ENCODE measurements around the gene HCN1. TPM values are rescaled to one million over a fixed set of nuclear protein-coding genes. Genes with fewer than 3 reads are reported as not detected.
"Not testable (repeated sequence)": the region's sequence is repeated elsewhere in the genome, so short reads cannot be mapped to it uniquely, and the experiment has no call there.

HCN1 gene
- total RNA-seq, 4 donors from 2014 or later, result not detected

DNA sequence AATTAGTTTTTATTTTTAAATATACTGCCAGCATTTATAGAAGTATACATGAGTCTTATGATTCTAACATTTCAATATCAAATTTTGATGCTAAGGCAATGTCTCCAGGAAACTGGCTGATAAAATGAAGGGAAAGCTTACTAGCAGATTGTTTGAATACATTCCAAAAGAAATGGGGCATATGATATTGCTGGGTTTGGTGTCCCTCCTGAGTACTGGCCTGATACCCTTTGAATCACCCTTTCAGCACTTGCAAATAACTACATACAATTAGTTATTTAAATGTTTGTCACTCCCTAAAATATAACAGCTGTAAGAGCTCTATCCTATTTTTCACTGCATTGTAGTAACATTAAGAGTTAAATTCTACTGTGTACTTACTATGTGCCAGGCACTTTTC is 360.8 kb downstream of the HCN1 start:
- H3K4me3 ChIP-seq, result no peak overlapping the region
- DNase-seq, result no peak
- no peak overlapping the region for H3K27ac ChIP-seq
- H3K36me3 ChIP-seq, result no peaks in the 10 kb centered on the region
- H3K9me3 ChIP-seq, result no peaks in the 10 kb centered on the region
- no peaks in the 10 kb centered on the region for H3K4me1 ChIP-seq
- no peak for TF ChIP-seq POLR2A (IDR thresholded peaks at IDR 0.05)
- TF ChIP-seq, protein P1, sequence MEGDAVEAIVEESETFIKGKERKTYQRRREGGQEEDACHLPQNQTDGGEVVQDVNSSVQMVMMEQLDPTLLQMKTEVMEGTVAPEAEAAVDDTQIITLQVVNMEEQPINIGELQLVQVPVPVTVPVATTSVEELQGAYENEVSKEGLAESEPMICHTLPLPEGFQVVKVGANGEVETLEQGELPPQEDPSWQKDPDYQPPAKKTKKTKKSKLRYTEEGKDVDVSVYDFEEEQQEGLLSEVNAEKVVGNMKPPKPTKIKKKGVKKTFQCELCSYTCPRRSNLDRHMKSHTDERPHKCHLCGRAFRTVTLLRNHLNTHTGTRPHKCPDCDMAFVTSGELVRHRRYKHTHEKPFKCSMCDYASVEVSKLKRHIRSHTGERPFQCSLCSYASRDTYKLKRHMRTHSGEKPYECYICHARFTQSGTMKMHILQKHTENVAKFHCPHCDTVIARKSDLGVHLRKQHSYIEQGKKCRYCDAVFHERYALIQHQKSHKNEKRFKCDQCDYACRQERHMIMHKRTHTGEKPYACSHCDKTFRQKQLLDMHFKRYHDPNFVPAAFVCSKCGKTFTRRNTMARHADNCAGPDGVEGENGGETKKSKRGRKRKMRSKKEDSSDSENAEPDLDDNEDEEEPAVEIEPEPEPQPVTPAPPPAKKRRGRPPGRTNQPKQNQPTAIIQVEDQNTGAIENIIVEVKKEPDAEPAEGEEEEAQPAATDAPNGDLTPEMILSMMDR (IDR thresholded peaks at IDR 0.05), result no peak
- H3K27me3 ChIP-seq, result no peaks in the 10 kb centered on the region

GRCh38 chr5:45334939-45335338 is 361.2 kb downstream of the HCN1 start:
- Histone ChIP-seq H3K9me3 (no peaks in the 10 kb centered on the region), H3K4me3 (no peak overlapping the region), H3K36me3 (no peaks in the 10 kb centered on the region), H3K27ac (no peak overlapping the region), H3K4me1 (no peaks in the 10 kb centered on the region), H3K27me3 (no peaks in the 10 kb centered on the region)
- DNase-seq, result no peak
- TF ChIP-seq, protein P1 (IDR thresholded peaks at IDR 0.05), result no peak

DNA sequence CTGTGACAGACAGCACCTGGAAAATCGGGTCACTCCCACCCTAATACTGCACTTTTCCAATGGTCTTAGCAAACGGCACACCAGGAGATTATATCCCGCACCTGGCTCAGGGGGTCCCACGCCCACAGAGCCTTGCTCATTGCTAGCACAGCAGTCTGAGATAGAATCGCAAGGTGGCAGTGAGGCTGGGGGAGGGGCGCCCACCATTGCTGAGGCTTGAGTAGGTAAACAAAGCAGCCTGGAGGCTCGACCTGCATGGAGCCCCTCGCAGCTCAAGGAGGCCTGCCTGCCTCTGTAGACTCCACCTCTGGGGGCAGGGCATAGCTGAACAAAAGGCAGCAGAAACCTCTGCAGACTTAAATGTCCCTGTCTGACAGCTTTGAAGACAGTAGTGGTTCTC is 383.6 kb downstream of the HCN1 start:
- not testable (repeated sequence) for H3K4me1 ChIP-seq, H3K36me3 ChIP-seq, H3K27ac ChIP-seq, H3K9me3 ChIP-seq, DNase-seq, H3K4me3 ChIP-seq, H3K27me3 ChIP-seq

DNA sequence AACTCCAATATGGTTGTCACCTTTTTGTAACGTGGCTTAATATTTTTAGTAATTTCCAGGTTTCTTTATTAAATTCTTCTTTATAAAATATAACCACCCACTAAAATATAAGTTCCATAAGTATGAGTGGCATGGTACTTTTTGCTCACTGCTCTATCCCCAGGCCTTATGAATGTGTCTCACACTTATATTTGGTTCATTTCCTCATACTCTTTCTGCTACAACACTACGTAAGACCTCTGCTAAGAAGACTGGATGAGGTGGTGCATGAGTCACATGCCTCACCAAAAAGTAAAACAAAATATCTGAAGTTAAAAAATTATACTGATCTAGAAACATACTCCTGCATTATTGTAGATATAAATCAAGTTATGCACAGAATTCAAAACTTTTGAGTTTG is 400.9 kb downstream of the HCN1 start:
- Histone ChIP-seq H3K27ac (no peak overlapping the region), H3K9me3 (no peaks in the 10 kb centered on the region), H3K27me3 (no peaks in the 10 kb centered on the region), H3K36me3 (no peaks in the 10 kb centered on the region), H3K4me3 (no peak overlapping the region), H3K4me1 (no peaks in the 10 kb centered on the region)
- no peak for DNase-seq
- TF ChIP-seq POLR2A (IDR thresholded peaks at IDR 0.05), result no peak
- TF ChIP-seq, protein P1 (IDR thresholded peaks at IDR 0.05), result no peak

DNA sequence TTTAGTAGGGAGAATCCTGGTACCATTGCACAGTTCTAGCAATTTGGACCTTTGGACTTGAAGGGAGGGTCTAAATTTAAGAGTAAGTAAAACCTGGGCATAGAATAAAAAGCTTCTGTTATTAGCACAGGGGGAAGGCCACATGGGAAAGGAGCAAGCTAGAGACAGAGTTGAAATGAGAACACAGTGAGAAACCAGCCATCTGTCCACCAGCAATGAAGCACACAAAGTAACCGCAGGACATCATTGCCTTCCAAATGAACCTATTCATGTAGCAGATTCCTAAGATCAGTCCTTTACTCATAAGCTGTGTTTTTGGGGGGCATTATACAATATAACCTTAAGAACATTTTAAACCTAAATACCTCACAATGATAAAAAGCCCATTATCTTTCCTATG is 407.4 kb downstream of the HCN1 start:
- no peak for DNase-seq
- no peaks in the 10 kb centered on the region for H3K27me3 ChIP-seq
- no peak overlapping the region for H3K4me3 ChIP-seq
- no peak for TF ChIP-seq POLR2A (IDR thresholded peaks at IDR 0.05)
- TF ChIP-seq, protein P1 (IDR thresholded peaks at IDR 0.05), result no peak
- H3K27ac ChIP-seq, result no peak overlapping the region
- H3K36me3 ChIP-seq, result no peaks in the 10 kb centered on the region
- no peaks in the 10 kb centered on the region for H3K4me1 ChIP-seq
- no peaks in the 10 kb centered on the region for H3K9me3 ChIP-seq

GRCh38 chr5:45284436-45284835 is 411.7 kb downstream of the HCN1 start:
- Histone ChIP-seq H3K27me3 (no peaks in the 10 kb centered on the region), H3K4me3 (no peak overlapping the region), H3K36me3 (no peaks in the 10 kb centered on the region), H3K4me1 (no peaks in the 10 kb centered on the region), H3K27ac (no peak overlapping the region), H3K9me3 (no peaks in the 10 kb centered on the region)
- TF ChIP-seq, protein P1 (IDR thresholded peaks at IDR 0.05), result no peak
- TF ChIP-seq POLR2A (IDR thresholded peaks at IDR 0.05), result no peak
- DNase-seq, result no peak
